ENCODE measurements around the gene TTPAL. TPM values are rescaled to one million over a fixed set of nuclear protein-coding genes. Genes with fewer than 3 reads are reported as not detected.

TTPAL gene
- total and polyA plus RNA-seq, 2 donors (not counting 1 experiment from before 2014, with no cell fraction given) = 11.9 to 12.6 TPM

DNA sequence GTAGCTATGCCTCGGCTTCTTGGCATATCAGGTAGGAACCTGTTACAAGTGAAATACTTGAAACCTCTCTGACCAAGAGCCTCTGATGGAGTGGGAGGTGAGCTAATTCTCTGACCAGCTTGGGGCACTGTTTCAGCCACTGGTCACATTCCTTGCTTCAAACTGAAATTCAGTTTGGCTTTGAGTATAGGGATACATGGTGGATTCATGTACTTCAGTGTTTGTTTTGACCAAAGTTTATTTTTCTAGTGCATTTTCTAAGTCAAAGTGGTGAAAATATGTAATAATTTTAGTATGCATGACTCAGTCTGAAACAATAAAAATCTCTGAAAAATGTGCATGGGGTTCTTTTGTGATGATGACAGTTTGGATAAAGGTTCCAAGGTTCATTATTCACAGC lies 18.6 kb downstream of the TTPAL start:
- Histone ChIP-seq H3K36me3 (ENCODE audit: control insufficient read depth, insufficient read depth, low read length) (peaks cover 9% of the 10 kb centered on the region), H4K20me1 (ENCODE audit: control insufficient read depth, extremely low read depth, insufficient read depth, low read length) (no peaks in the 10 kb centered on the region), H3K4me2 (ENCODE audit: extremely low read depth, insufficient read depth, low read length) (peak overlapping the region; percentile 54), H3K9me3 (ENCODE audit: control insufficient read depth, insufficient read depth, low read depth, low read length) (no peaks in the 10 kb centered on the region), H3K4me3 (replicated peaks in 1 of 4; ENCODE audit: control extremely low read depth in 1 of 4, insufficient read depth in 1 of 4, low read depth in 3 of 4, low read length in 4 of 4) (no peak overlapping the region), H2AFZ (ENCODE audit: low read length) (no peak overlapping the region), H3K79me2 (ENCODE audit: control insufficient read depth, insufficient read depth, low read length) (no peaks in the 10 kb centered on the region), H3K27me3 (ENCODE audit: control insufficient read depth, insufficient read depth, low read length) (no peaks in the 10 kb centered on the region), H3K9ac (ENCODE audit: insufficient read depth, low read length) (no peak overlapping the region), H3K27ac (ENCODE audit: insufficient read depth, low read length) (peak overlapping the region; percentile 88), H3K4me1 (ENCODE audit: control insufficient read depth, extremely low read depth, insufficient read depth, low read length) (peaks cover 42% of the 10 kb centered on the region)
- TF ChIP-seq, protein P1, sequence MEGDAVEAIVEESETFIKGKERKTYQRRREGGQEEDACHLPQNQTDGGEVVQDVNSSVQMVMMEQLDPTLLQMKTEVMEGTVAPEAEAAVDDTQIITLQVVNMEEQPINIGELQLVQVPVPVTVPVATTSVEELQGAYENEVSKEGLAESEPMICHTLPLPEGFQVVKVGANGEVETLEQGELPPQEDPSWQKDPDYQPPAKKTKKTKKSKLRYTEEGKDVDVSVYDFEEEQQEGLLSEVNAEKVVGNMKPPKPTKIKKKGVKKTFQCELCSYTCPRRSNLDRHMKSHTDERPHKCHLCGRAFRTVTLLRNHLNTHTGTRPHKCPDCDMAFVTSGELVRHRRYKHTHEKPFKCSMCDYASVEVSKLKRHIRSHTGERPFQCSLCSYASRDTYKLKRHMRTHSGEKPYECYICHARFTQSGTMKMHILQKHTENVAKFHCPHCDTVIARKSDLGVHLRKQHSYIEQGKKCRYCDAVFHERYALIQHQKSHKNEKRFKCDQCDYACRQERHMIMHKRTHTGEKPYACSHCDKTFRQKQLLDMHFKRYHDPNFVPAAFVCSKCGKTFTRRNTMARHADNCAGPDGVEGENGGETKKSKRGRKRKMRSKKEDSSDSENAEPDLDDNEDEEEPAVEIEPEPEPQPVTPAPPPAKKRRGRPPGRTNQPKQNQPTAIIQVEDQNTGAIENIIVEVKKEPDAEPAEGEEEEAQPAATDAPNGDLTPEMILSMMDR (conservative IDR thresholded peaks at IDR 0.05 in 1 of 2, IDR thresholded peaks at IDR 0.05 in 1 of 2; ENCODE audit: low read depth in 1 of 2, low read length in 2 of 2) = no peak
- TF ChIP-seq EZH2 (IDR thresholded peaks at IDR 0.05; ENCODE audit: low read length, missing control alignments) = no peak
- peak; percentile 70 to 75 for DNase-seq (ENCODE audit: low read depth in 2 of 2)

DNA sequence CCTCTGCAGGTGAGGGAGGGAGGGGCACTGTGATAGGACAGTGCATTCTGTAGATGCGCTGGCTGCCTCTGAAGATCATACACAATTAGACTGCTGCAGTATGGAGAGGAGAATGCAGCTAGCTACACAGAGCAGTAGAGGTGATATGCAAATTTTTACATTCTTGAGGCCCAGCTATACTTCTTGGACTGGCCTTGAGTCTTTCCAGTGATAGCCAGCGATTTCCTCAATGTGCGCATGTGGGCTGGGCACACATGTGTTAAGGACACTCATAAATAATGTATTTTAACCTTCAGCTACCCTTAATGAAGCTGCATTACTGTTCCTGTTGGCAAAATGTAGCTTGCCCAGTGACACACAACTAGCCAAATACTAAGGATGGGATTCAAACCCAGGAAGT lies 19.0 kb downstream of the TTPAL start:
- no peaks in the 10 kb centered on the region for H3K79me2 ChIP-seq (ENCODE audit: control insufficient read depth, insufficient read depth, low read length)
- DNase-seq (ENCODE audit: low read depth in 2 of 2) = no peak
- peak overlapping the region; percentile 88 for H3K27ac ChIP-seq (ENCODE audit: insufficient read depth, low read length)
- H4K20me1 ChIP-seq (ENCODE audit: control insufficient read depth, extremely low read depth, insufficient read depth, low read length) = no peaks in the 10 kb centered on the region
- no peak overlapping the region for H2AFZ ChIP-seq (ENCODE audit: low read length)
- peaks cover 42% of the 10 kb centered on the region for H3K4me1 ChIP-seq (ENCODE audit: control insufficient read depth, extremely low read depth, insufficient read depth, low read length)
- TF ChIP-seq, protein P1 (conservative IDR thresholded peaks at IDR 0.05 in 1 of 2, IDR thresholded peaks at IDR 0.05 in 1 of 2; ENCODE audit: low read depth in 1 of 2, low read length in 2 of 2) = no peak
- TF ChIP-seq EZH2 (IDR thresholded peaks at IDR 0.05; ENCODE audit: low read length, missing control alignments) = no peak
- H3K4me2 ChIP-seq (ENCODE audit: extremely low read depth, insufficient read depth, low read length) = no peak overlapping the region
- no peaks in the 10 kb centered on the region for H3K27me3 ChIP-seq (ENCODE audit: control insufficient read depth, insufficient read depth, low read length)
- no peak overlapping the region for H3K9ac ChIP-seq (ENCODE audit: insufficient read depth, low read length)
- peaks cover 7% of the 10 kb centered on the region for H3K36me3 ChIP-seq (ENCODE audit: control insufficient read depth, insufficient read depth, low read length)
- no peaks in the 10 kb centered on the region for H3K9me3 ChIP-seq (ENCODE audit: control insufficient read depth, insufficient read depth, low read depth, low read length)
- H3K4me3 ChIP-seq (replicated peaks in 1 of 4; ENCODE audit: control extremely low read depth in 1 of 4, insufficient read depth in 1 of 4, low read depth in 3 of 4, low read length in 4 of 4) = no peak overlapping the region

DNA sequence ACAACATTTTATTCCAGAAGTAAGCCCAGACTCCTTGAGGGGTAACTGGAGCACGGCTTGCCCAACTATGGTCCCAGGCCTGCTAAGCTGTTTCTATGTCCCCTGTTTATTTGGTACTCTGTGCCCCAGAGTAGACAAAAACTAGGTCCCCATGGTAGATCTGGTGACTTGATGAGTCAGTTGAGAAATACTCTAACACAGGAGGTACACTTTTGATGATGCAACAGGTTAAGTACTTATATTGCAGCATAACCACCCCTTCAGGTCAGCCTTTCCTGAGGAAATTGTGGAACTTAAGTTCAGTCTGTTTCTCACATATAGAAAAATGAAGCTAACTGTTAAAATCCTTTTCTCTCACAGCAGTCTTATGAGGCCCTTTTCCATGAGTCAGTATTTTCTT lies 19.6 kb downstream of the TTPAL start:
- Histone ChIP-seq H2AFZ (ENCODE audit: low read length) (no peak overlapping the region), H3K36me3 (ENCODE audit: control insufficient read depth, insufficient read depth, low read length) (peaks cover 5% of the 10 kb centered on the region), H4K20me1 (ENCODE audit: control insufficient read depth, extremely low read depth, insufficient read depth, low read length) (no peaks in the 10 kb centered on the region), H3K9ac (ENCODE audit: insufficient read depth, low read length) (no peak overlapping the region), H3K27ac (ENCODE audit: insufficient read depth, low read length) (peak overlapping the region; percentile 88), H3K4me1 (ENCODE audit: control insufficient read depth, extremely low read depth, insufficient read depth, low read length) (peaks cover 42% of the 10 kb centered on the region), H3K4me2 (ENCODE audit: extremely low read depth, insufficient read depth, low read length) (peak overlapping the region; percentile 1), H3K79me2 (ENCODE audit: control insufficient read depth, insufficient read depth, low read length) (no peaks in the 10 kb centered on the region), H3K9me3 (ENCODE audit: control insufficient read depth, insufficient read depth, low read depth, low read length) (no peaks in the 10 kb centered on the region), H3K4me3 (replicated peaks in 1 of 4; ENCODE audit: control extremely low read depth in 1 of 4, insufficient read depth in 1 of 4, low read depth in 3 of 4, low read length in 4 of 4) (no peak overlapping the region), H3K27me3 (ENCODE audit: control insufficient read depth, insufficient read depth, low read length) (no peaks in the 10 kb centered on the region)
- TF ChIP-seq, protein P1 (conservative IDR thresholded peaks at IDR 0.05 in 1 of 2, IDR thresholded peaks at IDR 0.05 in 1 of 2; ENCODE audit: low read depth in 1 of 2, low read length in 2 of 2) = no peak
- no peak for TF ChIP-seq EZH2 (IDR thresholded peaks at IDR 0.05; ENCODE audit: low read length, missing control alignments)
- DNase-seq (ENCODE audit: low read depth in 2 of 2) = peak; percentile 75 to 86

All from fibroblast of lung (primary cell).